HL-60 (cell line): ENCODE measurements around the gene ADAM23.

ENCODE experiments used
- DNase-seq, 2 experiments: peaks; one replicate each; pipeline ENCODE4 v3.0.0-alpha.2; 2010 to 2020; ENCODE audit warnings: low read depth in 1 of 2, low spot score in 1 of 2
- H3K27ac ChIP-seq: fragments of 250-450 bp; sonication (Bioruptor Pico); replicated peaks from 2 replicates; pipeline ENCODE4 v1.5.1; 2020; ENCODE audit warnings: mild to moderate bottlenecking, moderate library complexity
- H3K27me3 ChIP-seq: fragments of 250-450 bp; sonication (Bioruptor Pico); 2 replicates; pipeline ENCODE4 v1.5.1; 2021; ENCODE audit warnings: mild to moderate bottlenecking, moderate library complexity; ENCODE audit not compliant: insufficient read depth, poor library complexity, severe bottlenecking
- H3K4me3 ChIP-seq: replicated peaks from 2 replicates; pipeline ENCODE4 v1.5.1; 2011; ENCODE audit warnings: mild to moderate bottlenecking, control low read depth, low read length; ENCODE audit not compliant: insufficient read depth
- GABPA ChIP-seq: IDR thresholded peaks from 2 replicates; pipeline ENCODE4 v1.6.1; 2012; ENCODE audit warnings: low read depth
- POLR2AphosphoS5 ChIP-seq: IDR thresholded peaks from 2 replicates; pipeline ENCODE4 v1.6.1; 2012; ENCODE audit warnings: low read depth
- SPI1 ChIP-seq: IDR thresholded peaks from 2 replicates; pipeline ENCODE4 v1.6.1; 2012; ENCODE audit warnings: low read depth, mild to moderate bottlenecking, borderline replicate concordance
- TF ChIP-seq, protein P1 (sequence below): IDR thresholded peaks from one replicate; pipeline ENCODE4 v1.5.1; 2011; ENCODE audit warnings: low read length, control low read depth, inconsistent platforms; ENCODE audit not compliant: insufficient read depth
- TF ChIP-seq, protein P2 (sequence below): IDR thresholded peaks from 2 replicates; pipeline ENCODE4 v1.6.1; 2012; ENCODE audit warnings: low read depth; ENCODE audit not compliant: insufficient replicate concordance

The ADAM23 gene

DNA sequence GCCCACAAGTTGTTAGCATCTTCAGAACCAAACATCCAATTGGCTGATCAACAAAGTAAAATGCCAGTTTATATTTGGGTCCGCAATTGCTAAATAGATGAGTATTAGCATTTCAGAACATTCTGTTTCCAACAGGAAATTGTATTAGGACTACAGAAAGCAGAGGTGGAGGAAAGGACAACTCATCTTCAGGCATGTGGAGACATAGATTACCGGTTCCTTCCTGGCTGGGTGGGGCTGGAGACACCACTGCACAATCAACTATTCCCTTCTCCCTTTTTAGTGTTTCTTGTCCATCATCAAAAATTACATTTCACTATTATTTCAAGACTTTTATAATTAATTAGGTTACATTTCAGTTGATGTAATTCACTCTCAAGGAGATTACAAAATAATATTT, 83.8 kb downstream of the ADAM23 start:
- no peak overlapping the region for H3K4me3 ChIP-seq
- no peaks in the 10 kb centered on the region for H3K27me3 ChIP-seq
- DNase-seq = no peak
- TF ChIP-seq, protein P1, sequence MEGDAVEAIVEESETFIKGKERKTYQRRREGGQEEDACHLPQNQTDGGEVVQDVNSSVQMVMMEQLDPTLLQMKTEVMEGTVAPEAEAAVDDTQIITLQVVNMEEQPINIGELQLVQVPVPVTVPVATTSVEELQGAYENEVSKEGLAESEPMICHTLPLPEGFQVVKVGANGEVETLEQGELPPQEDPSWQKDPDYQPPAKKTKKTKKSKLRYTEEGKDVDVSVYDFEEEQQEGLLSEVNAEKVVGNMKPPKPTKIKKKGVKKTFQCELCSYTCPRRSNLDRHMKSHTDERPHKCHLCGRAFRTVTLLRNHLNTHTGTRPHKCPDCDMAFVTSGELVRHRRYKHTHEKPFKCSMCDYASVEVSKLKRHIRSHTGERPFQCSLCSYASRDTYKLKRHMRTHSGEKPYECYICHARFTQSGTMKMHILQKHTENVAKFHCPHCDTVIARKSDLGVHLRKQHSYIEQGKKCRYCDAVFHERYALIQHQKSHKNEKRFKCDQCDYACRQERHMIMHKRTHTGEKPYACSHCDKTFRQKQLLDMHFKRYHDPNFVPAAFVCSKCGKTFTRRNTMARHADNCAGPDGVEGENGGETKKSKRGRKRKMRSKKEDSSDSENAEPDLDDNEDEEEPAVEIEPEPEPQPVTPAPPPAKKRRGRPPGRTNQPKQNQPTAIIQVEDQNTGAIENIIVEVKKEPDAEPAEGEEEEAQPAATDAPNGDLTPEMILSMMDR = no peak
- TF ChIP-seq SPI1 (no peak), GABPA (no peak), POLR2AphosphoS5 (no peak)
- TF ChIP-seq, protein P2, sequence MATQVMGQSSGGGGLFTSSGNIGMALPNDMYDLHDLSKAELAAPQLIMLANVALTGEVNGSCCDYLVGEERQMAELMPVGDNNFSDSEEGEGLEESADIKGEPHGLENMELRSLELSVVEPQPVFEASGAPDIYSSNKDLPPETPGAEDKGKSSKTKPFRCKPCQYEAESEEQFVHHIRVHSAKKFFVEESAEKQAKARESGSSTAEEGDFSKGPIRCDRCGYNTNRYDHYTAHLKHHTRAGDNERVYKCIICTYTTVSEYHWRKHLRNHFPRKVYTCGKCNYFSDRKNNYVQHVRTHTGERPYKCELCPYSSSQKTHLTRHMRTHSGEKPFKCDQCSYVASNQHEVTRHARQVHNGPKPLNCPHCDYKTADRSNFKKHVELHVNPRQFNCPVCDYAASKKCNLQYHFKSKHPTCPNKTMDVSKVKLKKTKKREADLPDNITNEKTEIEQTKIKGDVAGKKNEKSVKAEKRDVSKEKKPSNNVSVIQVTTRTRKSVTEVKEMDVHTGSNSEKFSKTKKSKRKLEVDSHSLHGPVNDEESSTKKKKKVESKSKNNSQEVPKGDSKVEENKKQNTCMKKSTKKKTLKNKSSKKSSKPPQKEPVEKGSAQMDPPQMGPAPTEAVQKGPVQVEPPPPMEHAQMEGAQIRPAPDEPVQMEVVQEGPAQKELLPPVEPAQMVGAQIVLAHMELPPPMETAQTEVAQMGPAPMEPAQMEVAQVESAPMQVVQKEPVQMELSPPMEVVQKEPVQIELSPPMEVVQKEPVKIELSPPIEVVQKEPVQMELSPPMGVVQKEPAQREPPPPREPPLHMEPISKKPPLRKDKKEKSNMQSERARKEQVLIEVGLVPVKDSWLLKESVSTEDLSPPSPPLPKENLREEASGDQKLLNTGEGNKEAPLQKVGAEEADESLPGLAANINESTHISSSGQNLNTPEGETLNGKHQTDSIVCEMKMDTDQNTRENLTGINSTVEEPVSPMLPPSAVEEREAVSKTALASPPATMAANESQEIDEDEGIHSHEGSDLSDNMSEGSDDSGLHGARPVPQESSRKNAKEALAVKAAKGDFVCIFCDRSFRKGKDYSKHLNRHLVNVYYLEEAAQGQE = no peak
- H3K27ac ChIP-seq = no peak overlapping the region

DNA sequence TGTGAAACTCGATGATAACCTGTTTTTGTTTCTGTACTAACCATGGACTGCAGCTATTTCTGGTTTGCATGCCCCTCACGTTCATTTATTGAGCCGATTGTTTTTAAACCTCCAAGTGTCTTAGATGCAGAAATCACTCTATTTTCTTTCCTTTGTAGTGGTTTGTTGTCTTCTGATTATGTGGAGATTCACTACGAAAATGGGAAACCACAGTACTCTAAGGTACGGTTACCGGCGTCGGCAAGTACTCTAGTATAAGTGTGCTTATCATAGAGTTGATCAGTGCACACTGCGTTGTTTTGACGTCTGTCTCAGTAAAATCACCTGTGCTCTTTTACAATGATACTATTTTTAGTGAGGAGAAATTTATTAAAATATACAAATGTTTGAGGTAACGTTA, 87.4 kb downstream of the ADAM23 start:
- Histone ChIP-seq H3K27ac (no peak overlapping the region), H3K4me3 (no peak overlapping the region), H3K27me3 (peaks cover 2% of the 10 kb centered on the region)
- no peak for TF ChIP-seq SPI1
- no peak for TF ChIP-seq POLR2AphosphoS5
- TF ChIP-seq, protein P1 = no peak
- DNase-seq = no peak

GRCh38 chr2:206531996-206532543, 88.7 kb downstream of the ADAM23 start:
- H3K4me3 ChIP-seq = no peak overlapping the region
- H3K27ac ChIP-seq = no peak overlapping the region
- no peak for DNase-seq
- peaks cover 2% of the 10 kb centered on the region for H3K27me3 ChIP-seq
- TF ChIP-seq SPI1 (no peak), POLR2AphosphoS5 (no peak), GABPA (no peak)
- TF ChIP-seq, protein P2 = no peak
- TF ChIP-seq, protein P1 = no peak

- TF ChIP-seq GABPA (no peak), SPI1 (no peak), POLR2AphosphoS5 (no peak)
- TF ChIP-seq, protein P2 = no peak
- TF ChIP-seq, protein P1 = no peak
- no peak overlapping the region for H3K4me3 ChIP-seq
- H3K27ac ChIP-seq = no peak overlapping the region
- DNase-seq = no peak
- H3K27me3 ChIP-seq = peaks cover 2% of the 10 kb centered on the region
Measured at GRCh38 chr2:206533977-206534376, 90.6 kb downstream of the ADAM23 start.
